SU-DHL-6 (cell line): Measurements from ENCODE around the gene MED27.

Experiments used
- CTCF ChIP-seq: fragments of 200-600 bp; sonication (generic); IDR thresholded peaks from one replicate; pipeline ENCODE4 v1.5.1; 2017; ENCODE audit warnings: antibody characterized with exemption, mild to moderate bottlenecking, low read length, moderate library complexity; ENCODE audit not compliant: insufficient read depth, poor library complexity, severe bottlenecking
- EZH2phosphoT487 ChIP-seq: fragments of 200-600 bp; sonication (generic), shearing (Covaris generic); conservative IDR thresholded peaks from 2 replicates; pipeline ENCODE4 v1.6.1; 2018; ENCODE audit warnings: mild to moderate bottlenecking, antibody characterized with exemption, low read length, moderate library complexity, mixed read lengths

GRCh38 chr9:131833906-131834305 lies 245.8 kb downstream of the MED27 start:
- TF ChIP-seq EZH2phosphoT487: no peak
- no peak for TF ChIP-seq CTCF
